PFSK-1 (cell line): Measurements from ENCODE around the gene MAML2.

ENCODE experiments used
- FOXP2 ChIP-seq: optimal IDR thresholded peaks from 2 replicates; pipeline ENCODE3; 2011; ENCODE audit warnings: borderline replicate concordance, control low read depth, inconsistent platforms; ENCODE audit not compliant: insufficient read depth; ENCODE audit errors: extremely low read length, extremely low read depth
- POLR2AphosphoS5 ChIP-seq: IDR thresholded peaks from 2 replicates; pipeline ENCODE4 v1.6.1; 2012; ENCODE audit warnings: low read depth, mild to moderate bottlenecking, control low read depth, low read length, moderate library complexity
- SIN3A ChIP-seq: IDR thresholded peaks from 2 replicates; pipeline ENCODE4 v1.6.1; 2012; ENCODE audit warnings: mild to moderate bottlenecking, low read length, moderate library complexity, borderline replicate concordance; ENCODE audit not compliant: insufficient read depth
- TAF1 ChIP-seq: IDR thresholded peaks from 2 replicates; pipeline ENCODE4 v1.6.1; 2012; ENCODE audit warnings: low read length, control low read depth, borderline replicate concordance; ENCODE audit not compliant: insufficient read depth
- TF ChIP-seq, protein P1 (sequence below), 2 experiments: IDR thresholded peaks; 2 replicates each; pipeline versions ENCODE4 v1.6.1 to v1.8.0; 2011 to 2012; ENCODE audit warnings: low read depth in 2 of 2, low read length in 2 of 2, control low read depth in 1 of 2, inconsistent platforms in 1 of 2, mild to moderate bottlenecking in 1 of 2, moderate library complexity in 1 of 2; ENCODE audit not compliant: insufficient read depth in 1 of 2

Gene MAML2

GRCh38 chr11:96309016-96309642 is 33.9 kb downstream of the MAML2 start:
- TF ChIP-seq FOXP2 (no peak), POLR2AphosphoS5 (no peak), SIN3A (no peak), TAF1 (no peak)
- TF ChIP-seq, protein P1, sequence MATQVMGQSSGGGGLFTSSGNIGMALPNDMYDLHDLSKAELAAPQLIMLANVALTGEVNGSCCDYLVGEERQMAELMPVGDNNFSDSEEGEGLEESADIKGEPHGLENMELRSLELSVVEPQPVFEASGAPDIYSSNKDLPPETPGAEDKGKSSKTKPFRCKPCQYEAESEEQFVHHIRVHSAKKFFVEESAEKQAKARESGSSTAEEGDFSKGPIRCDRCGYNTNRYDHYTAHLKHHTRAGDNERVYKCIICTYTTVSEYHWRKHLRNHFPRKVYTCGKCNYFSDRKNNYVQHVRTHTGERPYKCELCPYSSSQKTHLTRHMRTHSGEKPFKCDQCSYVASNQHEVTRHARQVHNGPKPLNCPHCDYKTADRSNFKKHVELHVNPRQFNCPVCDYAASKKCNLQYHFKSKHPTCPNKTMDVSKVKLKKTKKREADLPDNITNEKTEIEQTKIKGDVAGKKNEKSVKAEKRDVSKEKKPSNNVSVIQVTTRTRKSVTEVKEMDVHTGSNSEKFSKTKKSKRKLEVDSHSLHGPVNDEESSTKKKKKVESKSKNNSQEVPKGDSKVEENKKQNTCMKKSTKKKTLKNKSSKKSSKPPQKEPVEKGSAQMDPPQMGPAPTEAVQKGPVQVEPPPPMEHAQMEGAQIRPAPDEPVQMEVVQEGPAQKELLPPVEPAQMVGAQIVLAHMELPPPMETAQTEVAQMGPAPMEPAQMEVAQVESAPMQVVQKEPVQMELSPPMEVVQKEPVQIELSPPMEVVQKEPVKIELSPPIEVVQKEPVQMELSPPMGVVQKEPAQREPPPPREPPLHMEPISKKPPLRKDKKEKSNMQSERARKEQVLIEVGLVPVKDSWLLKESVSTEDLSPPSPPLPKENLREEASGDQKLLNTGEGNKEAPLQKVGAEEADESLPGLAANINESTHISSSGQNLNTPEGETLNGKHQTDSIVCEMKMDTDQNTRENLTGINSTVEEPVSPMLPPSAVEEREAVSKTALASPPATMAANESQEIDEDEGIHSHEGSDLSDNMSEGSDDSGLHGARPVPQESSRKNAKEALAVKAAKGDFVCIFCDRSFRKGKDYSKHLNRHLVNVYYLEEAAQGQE (IDR thresholded peaks at IDR 0.05; ENCODE audit: insufficient read depth in 1 of 2, low read depth in 2 of 2, low read length in 2 of 2) = no peak

GRCh38 chr11:96307776-96308140 is 35.2 kb downstream of the MAML2 start:
- TF ChIP-seq TAF1 (0 out of 2 replicates have a peak, but pooled peaks have one; percentile 51), SIN3A (no peak), POLR2AphosphoS5 (no peak), FOXP2 (no peak)
- TF ChIP-seq, protein P1 (IDR thresholded peaks at IDR 0.05; ENCODE audit: insufficient read depth in 1 of 2, low read depth in 2 of 2, low read length in 2 of 2) = no peak

DNA sequence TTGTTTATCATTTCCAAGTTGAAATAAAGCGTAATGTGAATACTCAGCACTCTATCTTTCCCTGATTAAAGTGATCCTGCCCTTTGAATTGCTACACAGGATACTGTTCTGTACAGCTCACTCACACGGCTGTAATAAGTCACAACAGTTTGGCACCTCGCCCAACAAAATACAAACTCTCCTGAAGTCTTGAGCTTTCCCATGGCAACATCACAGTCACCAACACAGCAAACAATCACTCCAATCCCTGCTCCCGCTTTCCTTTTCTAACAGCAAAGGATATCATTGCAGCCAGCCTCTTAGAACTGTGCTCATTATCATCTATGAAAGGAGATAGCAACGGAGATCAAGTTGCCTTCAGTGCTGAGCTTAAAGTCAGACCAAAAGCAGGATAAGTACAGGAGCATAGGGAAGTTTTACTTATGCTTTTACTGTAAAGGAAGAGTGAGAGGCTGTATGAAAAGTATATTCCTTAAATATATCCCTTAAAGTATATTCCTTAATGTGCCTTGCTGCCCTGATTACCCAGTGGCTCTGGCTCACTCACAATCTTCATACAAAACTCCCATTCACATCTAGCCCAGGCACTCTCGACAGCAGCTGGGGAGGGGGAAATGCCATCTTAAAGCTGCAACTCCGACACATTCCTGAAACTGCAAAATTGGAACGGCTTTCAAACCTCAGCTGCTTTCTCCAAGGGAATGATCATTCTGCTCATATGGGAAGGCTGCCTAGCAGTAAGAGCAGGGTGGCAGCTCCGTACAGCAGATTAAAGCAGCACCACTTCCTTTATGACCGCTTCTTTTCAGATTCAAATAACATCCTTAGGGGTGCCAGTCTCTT is 35.8 kb downstream of the MAML2 start:
- TF ChIP-seq POLR2AphosphoS5 (peak; percentile 58; the same call in 1 of the 2 replicates), SIN3A (peak; percentile 80; the same call in 1 of the 2 replicates), FOXP2 (no peak), TAF1 (no peak; the same call in 1 of the 2 replicates)
- TF ChIP-seq, protein P1 (IDR thresholded peaks at IDR 0.05; ENCODE audit: insufficient read depth in 1 of 2, low read depth in 2 of 2, low read length in 2 of 2) = peak in 1 of 2 experiments; percentile 35; a peak in 1 of 4 replicates

- TF ChIP-seq SIN3A (no peak), POLR2AphosphoS5 (no peak), TAF1 (no peak), FOXP2 (no peak)
- TF ChIP-seq, protein P1 (IDR thresholded peaks at IDR 0.05; ENCODE audit: insufficient read depth in 1 of 2, low read depth in 2 of 2, low read length in 2 of 2) = no peak
Measured at GRCh38 chr11:96306600-96306932, 36.4 kb downstream of the MAML2 start.

GRCh38 chr11:96306071-96306470 is 36.9 kb downstream of the MAML2 start:
- TF ChIP-seq SIN3A (no peak), FOXP2 (no peak), TAF1 (no peak), POLR2AphosphoS5 (no peak)
- TF ChIP-seq, protein P1 (IDR thresholded peaks at IDR 0.05; ENCODE audit: insufficient read depth in 1 of 2, low read depth in 2 of 2, low read length in 2 of 2) = no peak
